GM23248 (cell line): ENCODE data around the gene VWA7. TPM values are rescaled to one million over a fixed set of nuclear protein-coding genes. Genes with fewer than 3 reads are reported as not detected.
"Not testable (repeated sequence)": the region's sequence is repeated elsewhere in the genome, so short reads cannot be mapped to it uniquely, and the experiment has no call there.

Experiments used
- DNase-seq: peaks from one replicate; pipeline ENCODE4 v3.0.0-alpha.2; 2015
- H2AFZ ChIP-seq: fragments of 200-600 bp; sonication (generic); 2 replicates; pipeline ENCODE4 v1.6.1; 2016; ENCODE audit warnings: antibody characterized with exemption
- H3F3A ChIP-seq: fragments of 200-600 bp; sonication (generic); 2 replicates; pipeline ENCODE4 v1.6.1; 2016; ENCODE audit warnings: mild to moderate bottlenecking, antibody characterized with exemption, mixed run types; ENCODE audit not compliant: insufficient read depth
- H3K27ac ChIP-seq: fragments of 200-600 bp; sonication (generic); 2 replicates; pipeline ENCODE4 v1.5.1; 2016; ENCODE audit warnings: mild to moderate bottlenecking
- H3K27me3 ChIP-seq: fragments of 200-600 bp; sonication (generic); replicated peaks from 2 replicates; pipeline ENCODE4 v1.6.1; 2016; ENCODE audit warnings: mild to moderate bottlenecking; ENCODE audit not compliant: insufficient read depth
- H3K36me3 ChIP-seq: fragments of 200-600 bp; sonication (generic); 2 replicates; pipeline ENCODE4 v1.6.1; 2016; ENCODE audit warnings: low read depth, mild to moderate bottlenecking
- H3K4me1 ChIP-seq: fragments of 200-600 bp; sonication (generic); 2 replicates; pipeline ENCODE4 v1.6.1; 2016; ENCODE audit warnings: mild to moderate bottlenecking; ENCODE audit not compliant: insufficient read depth
- H3K4me2 ChIP-seq: fragments of 200-600 bp; sonication (generic); one replicate; pipeline ENCODE4 v1.6.1; 2016; ENCODE audit warnings: mild to moderate bottlenecking; ENCODE audit not compliant: unreplicated experiment
- H3K4me3 ChIP-seq: fragments of 200-600 bp; sonication (generic); 2 replicates; pipeline ENCODE4 v1.5.1; 2016; ENCODE audit warnings: mild to moderate bottlenecking
- H3K79me2 ChIP-seq: fragments of 200-600 bp; sonication (generic); 2 replicates; pipeline ENCODE4 v1.6.1; 2016; ENCODE audit warnings: mild to moderate bottlenecking; ENCODE audit not compliant: insufficient read depth
- H3K9ac ChIP-seq: fragments of 200-600 bp; sonication (generic); 2 replicates; pipeline ENCODE4 v1.6.1; 2016; ENCODE audit warnings: mild to moderate bottlenecking
- H3K9me2 ChIP-seq: fragments of 200-600 bp; sonication (generic); 2 replicates; pipeline ENCODE4 v1.6.1; 2016; ENCODE audit warnings: mixed run types, mild to moderate bottlenecking, moderate library complexity; ENCODE audit not compliant: insufficient read depth
- H3K9me3 ChIP-seq: fragments of 200-600 bp; sonication (generic); one replicate; pipeline ENCODE4 v1.6.1; 2017; ENCODE audit warnings: low read depth
- H4K20me1 ChIP-seq: fragments of 200-600 bp; sonication (generic); 2 replicates; pipeline ENCODE4 v1.6.0; 2016; ENCODE audit not compliant: insufficient read depth
- EZH2 ChIP-seq: fragments of 200-600 bp; sonication (generic); IDR thresholded peaks from 2 replicates; pipeline ENCODE4 v1.6.1; 2018; ENCODE audit warnings: antibody characterized with exemption, mild to moderate bottlenecking; ENCODE audit not compliant: insufficient read depth, poor library complexity, severe bottlenecking
- EZH2phosphoT487 ChIP-seq: fragments of 200-600 bp; sonication (generic); IDR thresholded peaks from 2 replicates; pipeline ENCODE4 v1.6.1; 2018; ENCODE audit warnings: antibody characterized with exemption, moderate library complexity, mild to moderate bottlenecking, low read depth; ENCODE audit not compliant: insufficient read depth
- WGBS, 2 experiments: methylation state at CpG; one replicate each; pipeline ENCODE4 v1.1.6; 2015 to 2017; ENCODE audit warnings: low lambda C conversion rate in 2 of 2, low coverage in 1 of 2; ENCODE audit errors: missing lambda C conversion rate in 2 of 2; 5-methylcytosine and 5-hydroxymethylcytosine counted together
- in situ Hi-C: fragments of 300-500 bp; cut with MboI; formaldehyde crosslinking; loops from 2 replicates; pipeline ENCODE4 v1.15.0; 2020
- polyA plus RNA-seq: library from polyadenylated mRNA; unstranded; fragments of >200 nt; fragmentation: Nextera tagmentation; extraction: Ambion mirVana; gene quantifications from 2 replicates; pipeline ENCODE4 v1.2.1, GENCODE V29; 2016
- total RNA-seq: library from RNA; depleted of rRNA; stranded (reverse); fragments of >200 nt; shearing (Covaris generic); gene quantifications from 2 replicates; pipeline ENCODE4 v1.2.3, GENCODE V29; 2014

VWA7 gene
- total and polyA plus RNA-seq, 2 experiments from 2014 or later: 0.54 to 0.56 TPM

DNA sequence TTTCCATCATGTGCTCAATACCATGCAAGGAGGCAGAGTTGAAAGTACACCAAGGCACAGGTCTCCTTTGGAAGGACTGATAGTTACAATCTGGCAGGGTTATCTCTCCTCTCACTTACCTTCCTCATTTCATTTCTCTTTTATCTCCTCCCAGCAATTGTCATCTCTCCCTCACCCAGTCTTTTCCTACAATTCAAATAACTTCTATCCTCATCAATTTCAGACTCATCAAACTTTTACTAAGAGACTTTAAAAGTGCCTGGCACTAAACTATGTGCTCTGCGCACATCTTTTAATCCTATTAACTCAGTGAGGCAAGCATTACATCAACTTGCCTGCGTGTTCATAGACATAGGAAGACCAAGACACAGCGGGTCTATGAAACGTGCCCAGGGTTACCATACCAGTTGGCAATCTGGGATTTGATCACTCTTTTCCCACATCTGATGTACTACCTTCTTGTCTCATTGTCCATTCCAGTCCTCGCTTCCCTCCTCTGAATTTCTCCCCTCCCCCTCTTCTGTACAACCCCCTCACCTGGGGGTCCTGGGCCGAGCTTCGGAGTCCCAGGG is 17.3 kb upstream of the VWA7 start:
- peak overlapping the region; percentile 89 for H3K4me2 ChIP-seq
- no peaks in the 10 kb centered on the region for H3K27me3 ChIP-seq
- in situ Hi-C loops: no loop called here
- peak overlapping the region; percentile 94 for H3K4me3 ChIP-seq
- H3K36me3 ChIP-seq: peaks cover 13% of the 10 kb centered on the region
- H3F3A ChIP-seq: peaks cover 23% of the 10 kb centered on the region
- no peaks in the 10 kb centered on the region for H4K20me1 ChIP-seq
- peaks cover 57% of the 10 kb centered on the region for H3K79me2 ChIP-seq
- H3K9ac ChIP-seq: peak overlapping the region; percentile 93
- peak overlapping the region; percentile 92 for H2AFZ ChIP-seq
- DNase-seq: peak; percentile 74
- no peak for TF ChIP-seq EZH2
- no peak for TF ChIP-seq EZH2phosphoT487
- H3K9me2 ChIP-seq: no peaks in the 10 kb centered on the region
- no peaks in the 10 kb centered on the region for H3K9me3 ChIP-seq
- H3K4me1 ChIP-seq: peaks cover 6% of the 10 kb centered on the region; the same call in 1 of the 2 replicates
- WGBS, 2 experiments: 6 to 8% methylated on average over 7 of the region's 7 CpGs
- peak overlapping the region; percentile 85 for H3K27ac ChIP-seq

DNA sequence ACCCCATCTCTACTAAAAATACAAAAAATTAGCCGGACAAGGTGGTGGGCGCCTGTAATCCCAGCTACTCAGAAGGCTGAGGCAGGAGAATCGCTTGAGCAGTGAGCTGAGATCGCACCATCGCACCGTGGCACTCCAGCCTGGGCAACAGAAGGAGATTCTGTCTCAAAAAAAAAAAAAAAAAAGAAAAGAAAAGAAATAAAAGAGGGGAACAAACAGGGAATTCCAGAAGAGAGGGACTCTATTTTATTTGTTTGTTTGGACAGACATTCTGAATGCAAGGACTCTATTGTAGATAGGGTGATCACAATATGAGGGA is 16.8 kb upstream of the VWA7 start:
- Histone ChIP-seq H3K36me3 (peaks cover 18% of the 10 kb centered on the region), H3K4me3 (peak overlapping the region; percentile 94), H3K79me2 (peaks cover 62% of the 10 kb centered on the region), H3K9ac (peak overlapping the region; percentile 93), H3F3A (peaks cover 23% of the 10 kb centered on the region), H3K4me2 (peak overlapping the region; percentile 89), H3K27ac (peak overlapping the region; percentile 85)
- in situ Hi-C loops, H3K27me3 ChIP-seq, H2AFZ ChIP-seq, H4K20me1 ChIP-seq, H3K4me1 ChIP-seq, H3K9me2 ChIP-seq, DNase-seq, H3K9me3 ChIP-seq: not testable (repeated sequence)
- WGBS, 2 experiments: 86 to 94% methylated on average over 6 of the region's 6 CpGs

DNA sequence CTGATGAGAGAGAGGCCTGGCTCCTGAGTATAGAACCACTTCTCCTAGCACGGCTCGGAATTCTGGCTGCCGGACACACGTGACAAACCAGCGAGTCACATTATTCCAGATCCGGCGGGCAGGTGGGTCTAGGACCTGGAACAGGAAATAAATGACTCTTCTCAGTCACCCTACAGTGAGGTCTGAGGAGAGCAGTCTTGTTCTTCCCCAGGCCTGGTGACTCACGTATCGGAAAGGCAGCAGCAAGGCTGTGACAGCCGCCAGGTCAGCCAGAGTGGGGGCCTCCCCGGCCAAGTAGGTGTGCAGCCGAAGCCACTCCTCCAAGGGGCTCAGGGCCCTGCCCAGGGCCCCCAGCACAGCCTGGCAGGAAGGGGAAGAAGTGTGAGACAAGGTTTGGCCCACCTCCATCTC is 15.6 kb upstream of the VWA7 start:
- no peaks in the 10 kb centered on the region for H3K9me2 ChIP-seq
- in situ Hi-C loops: no loop called here
- H3K4me1 ChIP-seq: peaks cover 6% of the 10 kb centered on the region; the same call in 1 of the 2 replicates
- H3F3A ChIP-seq: peaks cover 22% of the 10 kb centered on the region
- peaks cover 20% of the 10 kb centered on the region for H3K36me3 ChIP-seq
- no peak overlapping the region for H3K4me2 ChIP-seq
- H3K9ac ChIP-seq: no peak overlapping the region
- no peak overlapping the region for H2AFZ ChIP-seq
- WGBS, 2 experiments: 86 to 91% methylated on average over 12 of the region's 12 CpGs
- peaks cover 63% of the 10 kb centered on the region for H3K79me2 ChIP-seq
- H3K9me3 ChIP-seq: no peaks in the 10 kb centered on the region
- no peaks in the 10 kb centered on the region for H3K27me3 ChIP-seq
- H3K27ac ChIP-seq: no peak overlapping the region
- peak; percentile 36 for DNase-seq
- TF ChIP-seq EZH2: no peak
- no peak for TF ChIP-seq EZH2phosphoT487
- H4K20me1 ChIP-seq: no peaks in the 10 kb centered on the region
- H3K4me3 ChIP-seq: no peak overlapping the region

DNA sequence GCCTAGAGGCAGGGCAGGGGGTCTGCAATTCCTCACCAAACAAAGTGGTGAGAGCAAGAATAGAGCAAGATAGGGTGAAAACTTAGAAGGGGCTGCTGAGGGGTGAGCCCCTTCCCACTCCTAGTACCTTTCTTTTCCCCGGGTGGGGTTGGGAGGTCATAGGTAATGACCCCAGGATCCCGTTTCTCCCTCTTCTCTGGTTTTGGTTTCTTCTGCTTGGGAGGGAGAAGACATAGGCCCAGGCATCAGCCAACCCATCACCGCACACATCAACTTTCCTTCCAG is 14.9 kb upstream of the VWA7 start:
- no peak overlapping the region for H3K4me2 ChIP-seq
- 93 to 95% methylated on average over 3 of the region's 3 CpGs for WGBS, 2 experiments

More for the DNA sequence above, 14.9 kb upstream of the VWA7 start:
- Histone ChIP-seq H3K27me3 (no peaks in the 10 kb centered on the region), H2AFZ (no peak overlapping the region), H3K79me2 (peaks cover 69% of the 10 kb centered on the region), H3K9me2 (no peaks in the 10 kb centered on the region), H3K27ac (no peak overlapping the region), H4K20me1 (no peaks in the 10 kb centered on the region), H3F3A (peaks cover 15% of the 10 kb centered on the region), H3K9ac (no peak overlapping the region), H3K4me3 (no peak overlapping the region), H3K36me3 (peaks cover 24% of the 10 kb centered on the region), H3K9me3 (no peaks in the 10 kb centered on the region), H3K4me1 (peaks cover 6% of the 10 kb centered on the region; the same call in 1 of the 2 replicates)
- in situ Hi-C loops: no loop called here
- no peak for DNase-seq
- no peak for TF ChIP-seq EZH2
- no peak for TF ChIP-seq EZH2phosphoT487
